GM12878 (cell line): ENCODE measurements around the gene FAM221B. TPM values are rescaled to one million over a fixed set of nuclear protein-coding genes. Genes with fewer than 3 reads are reported as not detected.

Experiments used
- ATAC-seq: fragments of 200-7000 bp; cut with Tn5 transposase; 3 replicates; pipeline ENCODE4 v1.9.1; 2020; ENCODE audit warnings: mild to moderate bottlenecking, moderate library complexity
- BruUV-seq: library from RNA; stranded (reverse); fragments of 400-500 nt; replicated peaks from 2 replicates; lab custom pipeline; 2021; lab: Mats Ljungman, UMichigan
- CTCF ChIA-PET: fragments of 300-600 bp; sonication (Branson Sonifier 250); formaldehyde crosslinking; extraction: SDS; loops from one replicate; lab custom pipeline; 2021; ENCODE audit warnings: inconsistent platforms; lab: Yijun Ruan, JAX
- POLR2A ChIA-PET: fragments of 350-600 bp; formaldehyde crosslinking; extraction: SDS; loops from one replicate; lab custom pipeline; 2021; ENCODE audit warnings: inconsistent platforms; lab: Charles Lee
- RAD21 ChIA-PET: fragments of 300-600 bp; sonication (Branson Sonifier 250); formaldehyde crosslinking; loops from one replicate; lab custom pipeline; 2023; ENCODE audit warnings: antibody characterized with exemption; ENCODE audit not compliant: unreplicated experiment; lab: Charles Lee
- SMC1A ChIA-PET: fragments of 300-600 bp; sonication (Branson Sonifier 250); formaldehyde crosslinking; loops from one replicate; lab custom pipeline; 2023; ENCODE audit not compliant: unreplicated experiment, uncharacterized antibody; lab: Charles Lee
- DNase-seq: peaks from one replicate; pipeline ENCODE4 v3.0.0-alpha.2; 2011; ENCODE audit warnings: low read depth, low spot score
- FAIRE-seq: peaks from 3 replicates; lab custom pipeline; 2011; peaks lifted over from hg19 to GRCh38; lab: Jason Lieb, UNC
- H2AFZ ChIP-seq: 2 replicates; pipeline ENCODE4 v1.6.0; 2011; ENCODE audit warnings: low read depth, low read length, control low read depth; ENCODE audit not compliant: control insufficient read depth
- H3K27ac ChIP-seq: 2 replicates; pipeline ENCODE4 v1.5.1; 2011; ENCODE audit warnings: control low read depth; ENCODE audit not compliant: control insufficient read depth, insufficient read depth
- H3K27me3 ChIP-seq, 2 experiments: replicated peaks in 1 of 2; 2 replicates each; pipeline versions ENCODE4 v1.6.0 to v1.6.1; 2011; ENCODE audit warnings: low read length in 1 of 2; ENCODE audit not compliant: control insufficient read depth in 2 of 2, insufficient read depth in 2 of 2
- H3K36me3 ChIP-seq, 2 experiments: 2 replicates each; pipeline ENCODE4 v1.5.1; 2011; ENCODE audit warnings: low read length in 1 of 2; ENCODE audit not compliant: control insufficient read depth in 2 of 2, insufficient read depth in 2 of 2
- H3K4me1 ChIP-seq: 2 replicates; pipeline ENCODE4 v1.6.1; 2011; ENCODE audit warnings: mild to moderate bottlenecking, low read length, moderate library complexity, mixed read lengths; ENCODE audit not compliant: control insufficient read depth, insufficient read depth
- H3K4me2 ChIP-seq: 2 replicates; pipeline ENCODE4 v1.6.0; 2011; ENCODE audit warnings: control low read depth; ENCODE audit not compliant: control insufficient read depth, insufficient read depth
- H3K4me3 ChIP-seq: fragments of 200-600 bp; sonication (generic); 2 replicates; pipeline ENCODE4 v1.5.1; 2016
- H3K79me2 ChIP-seq: 2 replicates; pipeline ENCODE4 v1.6.0; 2011; ENCODE audit warnings: low read length; ENCODE audit not compliant: control insufficient read depth, insufficient read depth
- H3K9ac ChIP-seq: 2 replicates; pipeline ENCODE4 v1.8.0; 2011; ENCODE audit warnings: low read length, control low read depth, mixed read lengths; ENCODE audit not compliant: control insufficient read depth, insufficient read depth
- H3K9me3 ChIP-seq: replicated peaks from 3 replicates; pipeline ENCODE4 v1.5.1; 2011; ENCODE audit warnings: mild to moderate bottlenecking, low read length; ENCODE audit not compliant: control insufficient read depth, insufficient read depth
- H4K20me1 ChIP-seq: 2 replicates; pipeline ENCODE4 v1.6.0; 2011; ENCODE audit not compliant: control insufficient read depth, insufficient read depth
- ATF2 ChIP-seq: IDR thresholded peaks from 2 replicates; pipeline ENCODE4 v1.6.1; 2012; ENCODE audit warnings: low read length, inconsistent platforms
- BACH1 ChIP-seq: fragments of 450-650 bp; IDR thresholded peaks from 2 replicates; pipeline ENCODE4 v1.6.1; 2017; ENCODE audit warnings: mild to moderate bottlenecking, borderline replicate concordance
- BHLHE40 ChIP-seq, 2 experiments: fragments of 450-650 bp in 1 of 2; IDR thresholded peaks; 2 replicates each; pipeline ENCODE4 v1.6.1; 2011 to 2017; ENCODE audit warnings: low read depth in 2 of 2, borderline replicate concordance in 1 of 2, improper control_type of control experiment in 1 of 2, low read length in 1 of 2, mild to moderate bottlenecking in 1 of 2
- BMI1 ChIP-seq: fragments of 450-650 bp; IDR thresholded peaks from 2 replicates; pipeline ENCODE4 v1.6.1; 2016; ENCODE audit warnings: mild to moderate bottlenecking, moderate library complexity, borderline replicate concordance
- CBFB ChIP-seq: IDR thresholded peaks from 2 replicates; pipeline ENCODE4 v1.6.1; 2016; ENCODE audit warnings: antibody characterized with exemption, low read depth
- CREB1 ChIP-seq: IDR thresholded peaks from 2 replicates; pipeline ENCODE4 v1.6.1; 2012; ENCODE audit warnings: low read depth, mild to moderate bottlenecking, inconsistent platforms
- ESRRA ChIP-seq: IDR thresholded peaks from 2 replicates; pipeline ENCODE4 v1.6.1; 2012; ENCODE audit warnings: mild to moderate bottlenecking, low read length, improper control_type of control experiment
- FOS ChIP-seq: IDR thresholded peaks from 3 replicates; pipeline ENCODE4 v1.6.1; 2011; ENCODE audit warnings: borderline replicate concordance; ENCODE audit not compliant: insufficient read length; ENCODE audit errors: extremely low read depth
- GATAD2B ChIP-seq: fragments of 450-650 bp; conservative IDR thresholded peaks from 2 replicates; pipeline ENCODE4 v1.6.1; 2017; ENCODE audit warnings: low read depth, mild to moderate bottlenecking, moderate library complexity
- IKZF2 ChIP-seq, 2 experiments: fragments of 450-650 bp; IDR thresholded peaks; 2 replicates each; pipeline ENCODE4 v1.6.1; 2017; ENCODE audit warnings: mild to moderate bottlenecking in 2 of 2, moderate library complexity in 2 of 2
- MEF2B ChIP-seq: fragments of 450-650 bp; IDR thresholded peaks from 2 replicates; pipeline ENCODE4 v1.6.1; 2018; ENCODE audit warnings: mild to moderate bottlenecking, moderate library complexity; ENCODE audit not compliant: partially characterized antibody, poor library complexity, severe bottlenecking
- MXI1 ChIP-seq: fragments of 150-350 bp; IDR thresholded peaks from 2 replicates; pipeline ENCODE4 v1.6.1; 2011; ENCODE audit warnings: low read depth, mild to moderate bottlenecking, inconsistent platforms, low read length, improper control_type of control experiment
- PAX5 ChIP-seq: IDR thresholded peaks from 2 replicates; pipeline ENCODE4 v1.6.1; 2011; ENCODE audit warnings: low read depth, low read length, borderline replicate concordance
- PML ChIP-seq: IDR thresholded peaks from 2 replicates; pipeline ENCODE4 v1.6.1; 2012; ENCODE audit warnings: low read length, inconsistent platforms
- RBBP5 ChIP-seq: fragments of 200-600 bp; sonication (generic); conservative IDR thresholded peaks from 2 replicates; pipeline ENCODE4 v1.6.1; 2016
- RELB ChIP-seq: fragments of 450-650 bp; IDR thresholded peaks from 2 replicates; pipeline ENCODE4 v1.6.1; 2017; ENCODE audit warnings: low read depth, mild to moderate bottlenecking, moderate library complexity
- SMC3 ChIP-seq: IDR thresholded peaks from 2 replicates; pipeline ENCODE4 v1.6.1; 2011; ENCODE audit warnings: low read length, improper control_type of control experiment, borderline replicate concordance
- WRNIP1 ChIP-seq: IDR thresholded peaks from 2 replicates; pipeline ENCODE4 v1.6.1; 2011; ENCODE audit warnings: low read depth, low read length, improper control_type of control experiment, borderline replicate concordance
- whole genome bisulfite sequencing: methylation state at CpG from one replicate; pipeline ENCODE4 v1.1.6; 2016; ENCODE audit warnings: low lambda C conversion rate; ENCODE audit not compliant: insufficient replicate concordance, insufficient coverage; ENCODE audit errors: missing lambda C conversion rate; 5-methylcytosine and 5-hydroxymethylcytosine counted together
- in situ Hi-C: fragments of 300-500 bp; cut with MboI; formaldehyde crosslinking; loops from 9 replicates; pipeline ENCODE4 v1.14.3; 2018; ENCODE audit warnings: mixed read lengths
- intact Hi-C: fragments of 100-400 bp; cut with micrococcal nuclease; formaldehyde crosslinking; loops from one replicate; pipeline ENCODE4 v1.14.2; 2022; ENCODE audit not compliant: unreplicated experiment
- polyA plus RNA-seq, 11 experiments: library from polyadenylated mRNA; depleted of rRNA in 4 of 11; unstranded in 6 of 11; stranded (reverse) in 5 of 11; fragments of >200 nt; fragmentation: Nextera tagmentation in 4 of 11; fragmentation: Illumina TruSeq in 1 of 11; extraction: Ambion mirVana in 4 of 11; extraction: Trizol in 1 of 11; gene quantifications; 1 replicate in 1 of 11; 2 replicates in 10 of 11; pipeline versions ENCODE4 v1.2.1 to v1.2.3, GENCODE V29; 2011 to 2016; ENCODE audit warnings: inconsistent platforms in 2 of 11, missing spikeins in 2 of 11, low read depth in 1 of 11
- total RNA-seq, 4 experiments: library from RNA; depleted of rRNA in 3 of 4; stranded (reverse); fragments of >200 nt in 3 of 4; fragmentation: Illumina TruSeq in 1 of 4; extraction: Trizol in 1 of 4; gene quantifications; 2 replicates each; pipeline versions ENCODE4 v1.2.1 to v1.2.3, GENCODE V29; 2013 to 2021

FAM221B gene
- total and polyA plus RNA-seq, 10 of the 15 experiments (the other 5 are each of a cell fraction or from before 2014, with no cell fraction given): 0.02 to 0.12 (median 0.04) TPM; not detected in 5

GRCh38 chr9:35861161-35861897, 32.8 kb upstream of the FAM221B start:
- in situ Hi-C loops: no loop called here
- Histone ChIP-seq H3K36me3 (no peaks in the 10 kb centered on the region), H3K27ac (no peak overlapping the region), H4K20me1 (no peaks in the 10 kb centered on the region), H3K79me2 (no peaks in the 10 kb centered on the region), H3K4me1 (no peaks in the 10 kb centered on the region), H3K9ac (no peak overlapping the region), H2AFZ (no peak overlapping the region), H3K27me3 (no peaks in the 10 kb centered on the region), H3K4me3 (no peak overlapping the region), H3K9me3 (no peaks in the 10 kb centered on the region), H3K4me2 (no peak overlapping the region)
- ATAC-seq: no peak
- no peak for DNase-seq
- POLR2A ChIA-PET: interaction anchor here (0.6 kb wide), 1 partner anchor 84 kb away, joined by 6 read pairs; no protein-coding TSS in a partner anchor
- intact Hi-C loops: no loop called here
- no peak for TF ChIP-seq FOS
- no peak for TF ChIP-seq BHLHE40 (IDR thresholded peaks at IDR 0.05; ENCODE audit: borderline replicate concordance in 1 of 2, low read depth in 2 of 2, low read length in 1 of 2)
- no peak for TF ChIP-seq RBBP5
- no peak for TF ChIP-seq CREB1
- TF ChIP-seq ATF2: no peak
- no peak for TF ChIP-seq MXI1
- no peak for TF ChIP-seq CBFB
- no peak for TF ChIP-seq ESRRA
- no peak for TF ChIP-seq BACH1
- no peak for TF ChIP-seq SMC3
- no peak for TF ChIP-seq PAX5
- TF ChIP-seq WRNIP1: no peak
- TF ChIP-seq IKZF2 (IDR thresholded peaks at IDR 0.05): no peak
- no peak for TF ChIP-seq RELB
- TF ChIP-seq MEF2B: no peak
- no peak for TF ChIP-seq PML
- no peak for TF ChIP-seq GATAD2B
- no peak for TF ChIP-seq BMI1
- RAD21 ChIA-PET: interaction anchor here (1.2 kb wide), 1 partner anchor 32 kb away, joined by 3 read pairs; the partner anchor contains the start of gene TMEM8B
- 50% methylated on average over 12 of the region's 12 CpGs for WGBS
- SMC1A ChIA-PET: interaction anchor here (0.9 to 1.5 kb wide), 2 partner anchors 30 to 71 kb away, joined by 3 to 5 read pairs; no protein-coding TSS in a partner anchor
- CTCF ChIA-PET: interaction anchor here (0.6 to 12.7 kb wide), 6 partner anchors 9 to 811 kb away, joined by 3 to 92 read pairs (median 3); partner anchors contain the start of genes FAM221B and TMEM8B
- BruUV-seq: no TSS peak
- no peak for FAIRE-seq
